NCI-H2107 (cell line): ENCODE measurements around the gene CARMIL1.

ENCODE experiments used
- DNase-seq: peaks from one replicate; lab custom pipeline; 2025; lab: John Stamatoyannopoulos, UW

The CARMIL1 gene

DNA sequence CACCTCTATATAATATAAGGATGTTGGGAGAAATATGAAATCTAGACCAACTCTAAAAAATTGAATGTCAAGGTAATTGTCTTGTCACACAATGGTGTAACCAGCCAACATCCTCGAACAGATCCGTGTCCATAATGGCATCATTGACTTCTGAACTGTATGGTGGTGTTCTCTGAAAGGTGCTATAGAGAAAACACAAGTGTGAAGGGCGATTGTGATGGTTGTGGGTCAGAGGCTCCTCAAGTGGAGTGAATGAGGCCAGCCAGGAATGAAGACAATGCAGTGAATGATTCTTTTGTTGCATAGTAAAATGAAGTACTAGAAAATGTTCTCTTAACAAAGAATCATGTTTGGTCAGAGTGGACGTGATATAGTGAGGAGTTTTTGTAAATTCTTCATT, 58.3 kb downstream of the CARMIL1 start:
- no peak for DNase-seq

DNA sequence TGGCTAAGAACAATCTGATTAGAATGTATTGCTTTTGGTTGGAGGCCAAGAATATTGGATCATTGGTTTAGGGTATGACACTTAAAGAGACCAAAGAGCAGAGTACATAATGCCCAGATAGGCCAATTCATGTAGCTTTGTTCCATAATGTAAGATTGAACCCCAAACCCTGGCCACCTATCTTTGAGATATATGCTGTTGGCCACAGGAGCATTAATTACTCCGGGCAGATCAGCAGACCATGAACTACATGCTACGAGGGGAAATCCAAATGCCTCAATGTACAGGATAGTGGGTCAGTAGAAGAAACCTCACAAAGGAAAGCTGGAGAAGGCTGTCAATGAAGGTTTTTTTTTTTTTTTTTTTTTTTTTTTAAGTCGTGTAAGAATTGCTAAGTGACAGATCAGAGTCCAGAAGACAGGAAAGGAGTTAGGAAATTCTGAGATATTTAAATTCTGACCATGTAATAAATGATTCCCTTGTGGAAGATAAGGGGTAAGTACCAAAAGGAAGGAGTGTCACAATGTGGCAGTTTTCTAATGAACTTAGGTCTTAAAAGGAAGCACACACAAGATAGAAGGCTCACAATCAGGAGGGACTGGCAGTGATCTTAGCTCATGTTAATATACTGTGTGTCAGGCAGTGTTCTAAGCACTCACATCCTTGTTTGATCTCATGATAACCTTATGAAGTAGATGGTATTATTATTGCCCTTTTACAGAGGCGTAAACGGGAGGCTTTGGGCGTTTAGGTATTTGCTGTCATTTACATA, 61.4 kb downstream of the CARMIL1 start:
- no peak for DNase-seq

GRCh38 chr6:25341203-25341552, 62.0 kb downstream of the CARMIL1 start:
- DNase-seq: no peak

DNA sequence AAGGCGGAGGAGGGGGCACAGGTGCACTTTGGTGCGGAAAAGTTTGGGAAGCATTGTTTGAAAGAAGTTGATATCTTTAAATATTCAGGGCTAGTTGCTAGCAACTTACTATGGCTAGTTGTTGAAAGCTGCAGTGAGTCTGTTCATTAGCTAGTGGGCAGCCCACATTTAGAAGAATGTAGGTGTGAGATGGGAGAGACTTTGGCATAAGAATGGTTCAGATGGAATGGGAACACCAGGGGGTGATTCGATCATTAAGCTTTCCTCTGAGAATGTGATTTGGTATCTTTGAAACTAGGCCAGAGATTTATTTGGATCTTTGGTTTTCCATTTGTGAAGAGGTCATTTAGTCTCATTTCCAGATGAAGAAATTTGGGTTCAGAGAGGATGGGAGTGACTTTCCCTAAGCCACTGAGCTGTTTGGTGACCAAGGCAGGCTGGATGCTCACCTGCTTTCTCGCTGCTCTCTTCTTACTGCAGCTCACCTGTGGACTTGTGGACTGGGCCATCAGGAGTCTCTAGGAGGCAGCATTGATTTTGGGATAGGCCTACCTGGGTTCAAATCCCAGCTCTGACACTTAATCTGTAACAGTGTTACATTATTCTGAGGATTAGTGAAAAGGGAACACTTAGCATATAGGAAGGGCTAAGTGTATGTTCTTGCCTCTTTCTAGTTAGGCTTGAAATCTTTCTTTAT, 62.9 kb downstream of the CARMIL1 start:
- DNase-seq: no peak

GRCh38 chr6:25342802-25343201, 63.6 kb downstream of the CARMIL1 start:
- DNase-seq: no peak

GRCh38 chr6:25343984-25344383, 64.8 kb downstream of the CARMIL1 start:
- DNase-seq: no peak

DNA sequence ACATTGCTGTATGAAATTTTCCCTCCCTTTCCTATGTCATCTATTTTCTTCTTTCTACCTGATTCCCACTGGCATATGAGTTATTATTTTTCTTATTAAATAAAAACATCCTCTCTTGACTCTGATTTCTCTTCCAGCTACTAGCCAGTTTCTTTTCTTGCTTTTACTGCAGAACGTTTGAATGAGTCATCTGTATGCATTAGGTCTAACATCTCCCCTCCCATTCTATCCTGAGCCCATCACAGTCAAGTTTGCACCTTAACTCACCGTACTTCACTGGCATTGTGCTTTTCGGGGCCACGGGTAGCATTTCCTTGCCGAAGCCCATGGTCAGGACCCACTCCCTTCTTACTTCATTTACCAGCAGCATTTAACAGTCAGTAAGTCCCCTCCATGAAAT, 65.7 kb downstream of the CARMIL1 start:
- DNase-seq: no peak

- peak; percentile 3 for DNase-seq
These were observed 66.9 kb downstream of the CARMIL1 start for GRCh38 chr6:25346064-25346463.

DNA sequence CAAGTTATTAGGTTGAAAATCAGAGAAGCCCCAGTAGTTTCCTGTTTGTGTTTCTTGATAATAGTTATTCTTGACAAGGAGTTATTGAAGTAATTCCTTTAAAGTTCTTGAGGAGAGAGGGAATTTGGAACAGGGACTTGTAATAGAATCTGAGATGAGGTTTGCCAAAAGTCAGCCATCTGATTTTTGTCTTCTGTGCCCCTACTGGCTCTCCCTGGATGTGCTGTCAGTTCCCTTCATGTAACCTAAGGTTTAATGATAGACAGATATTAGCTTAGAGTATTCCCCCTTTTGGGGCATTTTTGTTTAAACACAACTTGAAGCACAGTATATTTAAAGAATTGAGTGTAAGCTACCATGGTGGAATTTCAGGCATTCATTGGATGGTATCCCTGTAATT, 71.4 kb downstream of the CARMIL1 start:
- DNase-seq: no peak

DNA sequence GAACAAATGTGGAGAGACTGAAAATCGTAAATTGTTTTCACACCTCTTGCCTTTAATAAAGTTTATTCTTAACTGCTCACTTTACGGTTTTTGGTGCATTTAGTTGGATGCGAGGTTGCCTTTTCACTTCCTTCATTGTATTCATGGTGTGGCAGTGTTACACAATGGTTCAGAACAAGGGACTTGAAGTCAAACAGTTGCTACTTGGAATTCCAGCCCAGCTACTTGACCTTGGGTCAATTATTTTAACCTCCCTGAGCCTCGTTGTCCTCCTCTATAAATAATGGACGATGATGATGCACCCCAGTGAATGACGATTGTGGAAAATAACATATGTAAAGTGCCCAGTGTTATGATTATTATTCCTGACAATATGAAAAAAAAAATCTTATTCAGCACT, 72.3 kb downstream of the CARMIL1 start:
- DNase-seq: no peak

DNA sequence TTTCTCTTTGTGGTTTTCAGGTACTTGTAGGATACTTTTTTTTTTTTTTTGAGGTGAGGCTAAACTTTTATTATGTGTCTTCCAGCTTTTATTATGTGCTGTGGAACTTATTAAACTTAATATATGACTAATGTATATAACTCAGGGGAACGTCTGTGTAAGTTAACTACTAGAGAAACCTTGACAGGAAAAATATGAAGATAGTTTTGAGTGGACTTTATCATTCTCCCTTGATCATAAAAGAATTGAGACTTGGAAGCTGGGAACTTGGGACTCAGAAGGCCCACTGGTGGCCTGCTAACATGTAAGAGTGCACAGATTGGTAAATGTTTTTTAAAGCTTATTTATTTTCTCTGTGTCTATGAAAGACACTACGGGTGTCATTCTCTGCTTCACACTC, 73.1 kb downstream of the CARMIL1 start:
- no peak for DNase-seq

DNA sequence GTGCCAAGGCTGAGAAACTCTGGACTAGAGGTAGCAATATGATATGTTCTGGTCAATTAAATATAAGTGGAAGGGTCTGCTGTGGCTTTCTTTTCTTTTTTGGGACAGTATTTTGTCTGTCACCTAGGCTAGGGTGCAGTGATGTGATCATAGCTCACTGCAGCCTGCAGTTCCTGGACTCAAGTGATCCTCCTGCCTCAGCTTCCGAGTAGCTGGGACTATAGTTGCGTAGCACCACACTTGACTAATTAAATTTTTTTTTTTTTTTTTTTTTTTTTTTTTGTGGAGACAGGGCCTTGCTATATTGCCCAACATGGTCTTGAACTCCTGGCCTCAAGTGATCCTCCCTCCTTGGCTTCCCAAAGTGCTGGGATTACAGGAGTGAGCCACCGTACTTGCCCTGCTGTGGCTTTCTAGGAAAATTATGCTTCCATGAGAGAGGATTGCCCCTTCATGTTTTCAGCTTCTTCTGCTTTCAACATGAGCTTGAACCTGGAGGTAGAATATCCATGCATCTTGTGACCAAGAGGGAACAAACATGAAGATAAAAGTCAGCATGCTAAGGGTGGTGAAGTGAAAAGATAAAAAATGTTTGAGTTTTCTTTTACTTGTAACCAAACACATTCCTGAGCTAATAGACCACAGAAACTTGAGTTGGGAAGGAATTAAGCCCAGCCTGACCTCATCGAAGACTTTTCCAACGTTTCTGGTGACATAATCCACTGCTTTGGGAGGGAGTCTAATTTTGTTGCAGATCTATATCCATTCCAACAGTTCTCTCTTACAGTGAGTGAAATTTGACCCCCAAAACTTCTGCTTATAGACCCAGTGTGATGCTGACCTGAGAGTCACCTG, 75.1 kb downstream of the CARMIL1 start:
- DNase-seq: no peak

- DNase-seq: no peak
These were observed 80.2 kb downstream of the CARMIL1 start for GRCh38 chr6:25359191-25359861.

- no peak for DNase-seq
These were observed 80.7 kb downstream of the CARMIL1 start for GRCh38 chr6:25359891-25360290.

GRCh38 chr6:25360621-25361020, 81.4 kb downstream of the CARMIL1 start:
- DNase-seq: no peak

- DNase-seq: no peak
These were observed 84.3 kb downstream of the CARMIL1 start for GRCh38 chr6:25363427-25363826.

GRCh38 chr6:25365154-25365553, 86.0 kb downstream of the CARMIL1 start:
- DNase-seq: no peak

DNA sequence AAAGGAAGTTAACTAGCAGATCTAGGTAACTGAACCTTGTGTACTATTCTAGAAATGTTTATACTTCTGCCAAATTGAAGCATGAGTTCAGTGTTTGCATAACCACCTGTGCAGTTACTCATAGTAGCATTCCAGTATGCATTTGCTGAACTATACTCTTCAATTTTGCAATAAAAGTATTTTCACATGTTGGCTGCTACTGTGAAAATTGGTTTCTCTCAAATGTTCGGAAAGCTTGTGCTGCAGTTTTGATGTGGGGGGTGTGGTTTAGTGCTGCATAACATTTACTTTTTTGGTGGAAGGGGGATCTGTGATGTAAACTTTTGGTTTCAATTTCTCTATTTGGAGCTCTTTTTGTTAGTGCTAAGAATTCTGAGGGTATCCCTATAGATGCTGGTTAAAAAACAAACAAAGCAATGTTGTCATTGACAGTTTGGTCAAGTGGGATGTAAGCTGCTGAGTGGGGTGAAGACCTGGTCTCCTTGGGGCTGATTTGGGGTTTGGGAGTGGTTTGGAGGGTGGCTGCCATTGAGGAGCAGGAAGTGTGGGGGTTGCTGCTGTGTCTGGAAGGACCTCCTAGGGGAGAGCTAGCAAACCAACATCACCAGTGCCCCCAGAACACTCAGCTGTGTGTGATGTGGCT, 87.8 kb downstream of the CARMIL1 start:
- no peak for DNase-seq

- DNase-seq: no peak
These were observed 89.9 kb downstream of the CARMIL1 start for GRCh38 chr6:25369036-25369432.

GRCh38 chr6:25369433-25370177, 90.4 kb downstream of the CARMIL1 start:
- DNase-seq: no peak
